K562 treated with DMSO at 1 percent for 48 hours (cell line): ENCODE results near the gene HIGD1B. TPM values are rescaled to one million over a fixed set of nuclear protein-coding genes. Genes with fewer than 3 reads are reported as not detected.

Source experiments
- total RNA-seq: library from RNA; unstranded; fragments of 300-600 nt; gene quantifications from 2 replicates; pipeline ENCODE4 v1.2.3, GENCODE V29; 2022; ENCODE audit warnings: low replicate concordance; ENCODE audit errors: extremely low read depth

Gene HIGD1B
- total RNA-seq: not detected in 2 replicates

DNA sequence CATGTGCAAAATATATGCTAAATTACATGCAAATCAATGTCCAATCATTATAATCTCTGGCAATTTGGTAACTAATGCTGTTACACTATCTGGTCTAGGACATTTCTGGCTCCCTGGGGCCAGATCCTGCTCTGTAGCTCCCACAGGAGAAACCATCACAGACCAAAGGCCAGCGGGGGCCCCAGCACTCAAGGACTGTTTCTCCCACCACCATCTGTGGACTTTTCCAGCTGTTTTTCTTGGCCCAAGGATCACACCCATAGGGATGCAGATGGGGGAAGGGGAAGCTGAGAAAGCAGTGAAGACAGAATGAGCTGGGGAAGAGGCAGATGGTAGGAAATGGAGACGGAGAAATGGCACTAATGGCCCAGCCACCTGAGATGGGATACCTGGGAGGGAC is at the start of gene HIGD1B:
Gene HIGD1B (plus strand): TSS at position 298 of the 400 bp plus-strand sequence. CDS start 270 bp downstream, outside the sequence.

DNA sequence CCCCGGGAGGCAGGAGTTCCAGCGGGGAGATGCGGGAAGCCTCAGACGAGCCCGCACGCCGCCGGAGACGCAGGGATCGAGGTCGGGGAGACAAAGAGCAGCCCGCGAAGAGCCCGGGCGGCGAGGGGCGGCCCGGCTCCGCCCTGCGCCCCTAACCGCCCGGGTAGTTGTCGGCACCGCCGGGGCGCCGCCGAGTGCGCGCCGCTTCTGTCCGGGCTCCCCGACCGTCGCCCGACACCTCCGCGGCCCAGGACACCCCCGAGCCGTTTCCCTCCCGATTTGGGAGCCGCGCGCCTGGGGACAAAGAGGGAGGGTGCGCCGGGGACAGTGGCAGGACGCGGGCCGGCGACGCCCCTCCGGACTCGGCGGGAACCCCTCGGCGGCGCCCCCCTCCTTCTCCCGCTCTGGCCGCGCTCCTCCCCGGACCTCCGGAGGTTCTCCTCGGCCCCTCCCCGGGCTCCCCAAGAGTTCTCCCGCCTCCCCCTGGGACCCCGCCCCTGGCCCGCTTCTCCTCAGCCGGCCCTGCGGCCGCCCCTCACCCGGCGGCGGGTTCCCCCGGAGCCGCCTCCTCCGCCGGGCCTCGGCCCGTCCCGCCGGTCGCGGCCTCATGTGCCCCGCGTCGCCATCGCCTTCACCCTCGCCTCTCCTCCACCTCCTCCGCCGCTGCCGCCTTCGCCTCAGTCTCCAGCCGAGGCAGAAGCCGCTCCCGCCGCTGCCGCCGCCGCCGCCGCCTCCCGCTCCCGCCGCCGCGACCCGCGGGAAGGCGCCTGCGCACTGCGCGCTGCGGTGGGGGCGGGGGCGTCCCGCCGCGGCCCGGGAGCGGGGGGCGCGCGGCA is 17.9 kb upstream of the HIGD1B start, which contains the start of gene GJC1:
Gene GJC1 (minus strand): TSS at position 765 of the 836 bp plus-strand sequence. CDS start 24,470 bp downstream, outside the sequence.

DNA sequence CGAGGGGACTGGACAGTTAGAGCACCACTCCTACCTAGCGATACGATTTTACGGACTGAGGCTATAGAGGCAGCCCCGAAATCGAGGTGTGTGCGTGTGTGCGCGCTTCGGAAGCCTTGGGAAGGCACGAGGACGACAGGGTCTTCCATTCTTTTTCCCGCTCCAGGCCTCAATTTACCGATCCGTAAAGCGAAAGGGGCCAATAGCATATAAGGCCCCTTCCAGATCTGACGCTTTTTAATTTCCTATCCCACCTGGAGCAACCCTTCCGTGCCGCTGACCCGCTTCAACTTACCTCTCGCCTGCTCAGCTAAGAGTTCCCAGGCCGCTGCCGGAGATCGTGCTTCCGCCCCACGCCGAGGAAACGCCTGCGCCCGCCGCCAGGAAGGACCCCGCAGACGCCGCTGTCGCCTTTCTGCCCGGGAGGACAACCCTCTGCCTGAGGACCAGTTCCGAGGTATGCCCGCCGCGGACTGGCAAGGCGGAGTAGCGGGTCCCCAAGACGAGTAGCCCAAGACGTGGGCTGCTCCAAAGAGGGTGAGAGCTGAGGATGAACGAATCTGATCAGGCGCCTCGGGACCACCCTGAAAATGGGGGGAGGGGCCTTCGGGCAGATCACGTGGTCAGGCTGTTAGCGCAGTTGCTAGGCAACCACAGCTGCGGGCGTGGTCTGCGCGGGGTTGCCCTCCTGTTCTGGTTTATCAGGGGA is 51.5 kb downstream of the HIGD1B start, which contains the start of gene EFTUD2:
Gene EFTUD2 (minus strand): TSS at position 372 of the 709 bp plus-strand sequence. CDS start 4,924 bp downstream, outside the sequence.

Other genes with a start within 250 kb of the HIGD1B start
- not detected in 2 replicates for gene MEIOC, start 191.4 kb upstream of the HIGD1B start, total RNA-seq
- not detected in 2 replicates for gene CCDC43, start 158.1 kb upstream of the HIGD1B start, total RNA-seq
- gene DBF4B, start 139.2 kb upstream of the HIGD1B start, total RNA-seq: not detected in 2 replicates
- not detected in 2 replicates for gene ADAM11, start 88.9 kb upstream of the HIGD1B start, total RNA-seq
- gene GJC1, start 17.6 kb upstream of the HIGD1B start, total RNA-seq: not detected in 2 replicates
- not detected in 2 replicates for gene EFTUD2, start 51.6 kb downstream of the HIGD1B start, total RNA-seq
- not detected in 2 replicates for gene GFAP, start 67.6 kb downstream of the HIGD1B start, total RNA-seq
- gene KIF18B, start 99.9 kb downstream of the HIGD1B start, total RNA-seq: not detected in 2 replicates
- gene C1QL1, start 120.4 kb downstream of the HIGD1B start, total RNA-seq: not detected in 2 replicates
- not detected in 2 replicates for gene DCAKD, start 203.7 kb downstream of the HIGD1B start, total RNA-seq
- 72.9 TPM in 1 of 2 replicates, not detected in the other for gene NMT1, start 213.4 kb downstream of the HIGD1B start, total RNA-seq